Fibroblast of pulmonary artery (primary cell): ENCODE measurements around the gene ZSCAN1.

ENCODE experiments used
- DNase-seq: peaks from one replicate; pipeline ENCODE4 v3.0.0-alpha.2; 2010; ENCODE audit warnings: low read depth
- H3K4me3 ChIP-seq: replicated peaks from 2 replicates; pipeline ENCODE4 v1.5.1; 2011; ENCODE audit warnings: low read depth, mild to moderate bottlenecking, control low read depth, low read length, moderate library complexity
- CTCF ChIP-seq: IDR thresholded peaks from 2 replicates; pipeline ENCODE4 v1.5.1; 2011; ENCODE audit warnings: mild to moderate bottlenecking, control low read depth, low read length, inconsistent platforms; ENCODE audit errors: missing control alignments

ZSCAN1 gene

DNA sequence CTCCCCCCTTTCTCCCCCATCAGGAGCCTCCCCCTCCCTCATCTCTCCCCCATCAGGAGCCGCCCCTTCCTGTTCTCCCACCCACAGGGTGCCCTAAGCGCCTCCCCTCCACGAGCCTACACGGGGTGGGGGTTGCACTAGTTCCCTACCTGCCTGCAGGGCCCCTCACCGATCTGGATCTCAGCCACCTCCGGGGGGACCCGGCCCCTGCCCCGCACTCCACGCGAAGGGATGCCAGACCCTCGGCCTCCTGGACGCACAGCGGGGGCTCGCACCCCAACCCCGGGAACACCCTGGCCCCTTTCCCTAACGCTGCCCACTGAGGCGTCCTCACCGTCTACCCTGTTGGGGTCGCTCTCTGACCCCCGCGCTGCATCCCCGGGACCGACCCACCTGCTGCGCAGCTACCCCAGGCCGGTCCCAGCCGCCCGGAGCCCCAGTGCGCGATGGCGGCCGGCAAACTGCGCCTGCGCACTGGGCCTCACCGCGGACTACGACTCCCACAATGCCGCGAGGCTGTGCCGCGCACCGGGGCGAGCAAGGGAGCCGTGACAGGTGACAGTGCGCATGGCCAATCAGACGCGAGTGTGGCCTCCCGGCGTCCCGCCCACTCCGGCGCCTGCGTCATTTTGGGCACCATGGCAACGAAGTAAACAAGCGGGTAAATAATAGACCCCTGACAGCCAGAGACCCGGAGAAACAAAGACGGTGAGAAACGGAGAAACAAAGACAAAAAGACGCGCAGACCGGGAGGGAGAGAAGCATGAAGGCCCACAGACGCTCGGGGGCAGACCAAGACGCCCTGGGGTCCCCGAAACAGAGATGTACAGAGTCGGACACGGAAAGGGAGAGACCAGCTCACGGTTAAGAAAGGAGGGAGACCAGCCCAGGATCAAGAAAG lies 64.2 kb downstream of the ZSCAN1 start, which contains the start of gene ZSCAN18:
ZSCAN18 (minus strand) TSS at position 451 of the 901 bp plus-strand sequence. CDS start 7,964 bp downstream, outside the sequence.
- TF ChIP-seq CTCF = no peak
- peak within 1 kb of the TSS; percentile 89 for H3K4me3 ChIP-seq
- peak; percentile 98 for DNase-seq

DNA sequence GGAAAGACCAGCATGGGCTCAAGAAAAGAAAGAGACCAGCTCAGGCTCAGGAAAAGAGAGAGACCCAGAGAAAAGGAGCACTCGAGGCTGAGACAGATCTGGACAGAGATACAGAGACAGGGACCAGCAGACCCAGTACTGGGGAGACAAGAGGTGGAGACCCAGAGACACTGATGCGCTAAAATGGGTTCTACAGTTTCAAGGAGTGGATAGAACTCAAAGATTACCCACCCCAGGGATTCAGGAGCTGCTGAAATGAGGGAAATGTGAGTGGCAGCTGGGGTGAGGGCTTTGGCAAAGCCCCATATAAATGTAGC lies 64.8 kb downstream of the ZSCAN1 start:
- DNase-seq = no peak
- no peak for TF ChIP-seq CTCF
- H3K4me3 ChIP-seq = peak overlapping the region; percentile 89
